BJ (cell line): Measurements from ENCODE around the gene FOXS1. TPM values are rescaled to one million over a fixed set of nuclear protein-coding genes. Genes with fewer than 3 reads are reported as not detected.

Source experiments
- CTCF ChIA-PET: fragments of 350-600 bp; formaldehyde crosslinking; extraction: SDS; loops from one replicate; lab custom pipeline; 2021; ENCODE audit warnings: antibody characterized with exemption, inconsistent platforms; lab: Yijun Ruan, JAX
- POLR2A ChIA-PET: fragments of 300-600 bp; sonication (Branson Sonifier 250); formaldehyde crosslinking; extraction: SDS; loops from one replicate; lab custom pipeline; 2021; ENCODE audit warnings: antibody characterized with exemption; lab: Charles Lee
- DNase-seq: peaks from one replicate; pipeline ENCODE4 v3.0.0-alpha.2; 2011; ENCODE audit warnings: low read depth
- H3K27me3 ChIP-seq: 2 replicates; pipeline ENCODE4 v1.6.0; 2011; ENCODE audit warnings: low read length; ENCODE audit not compliant: control insufficient read depth, insufficient read depth
- H3K36me3 ChIP-seq: 2 replicates; pipeline ENCODE4 v1.5.1; 2011; ENCODE audit warnings: low read length; ENCODE audit not compliant: control insufficient read depth, insufficient read depth
- H3K4me3 ChIP-seq: 2 replicates; pipeline ENCODE4 v1.5.1; 2011; ENCODE audit warnings: low read depth, mild to moderate bottlenecking, control low read depth, low read length
- CTCF ChIP-seq: IDR thresholded peaks from 2 replicates; pipeline ENCODE4 v1.5.1; 2011; ENCODE audit warnings: low read depth, mild to moderate bottlenecking, control low read depth, inconsistent platforms, low read length, moderate library complexity; ENCODE audit not compliant: insufficient read depth
- polyA plus RNA-seq: library from polyadenylated mRNA; depleted of rRNA; stranded (reverse); fragments of >200 nt; gene quantifications from 2 replicates; pipeline ENCODE4 v1.2.3, GENCODE V29; 2011

The FOXS1 gene
- polyA plus RNA-seq, 1 experiment, result 0.05 TPM

- Histone ChIP-seq H3K36me3 (no peaks in the 10 kb centered on the region), H3K27me3 (peaks cover 34% of the 10 kb centered on the region), H3K4me3 (no peak overlapping the region)
- TF ChIP-seq CTCF, result no peak
- no peak for DNase-seq
- POLR2A ChIA-PET, result no interaction called here
- CTCF ChIA-PET, result interaction anchor here (0.5 to 13.3 kb wide), 18 partner anchors 11 to 801 kb away, joined by 3 to 180 read pairs (median 6); partner anchors contain the start of gene PDRG1
Measured at GRCh38 chr20:31851240-31851955, 6.0 kb upstream of the FOXS1 start.

- DNase-seq, result no peak
- ChIA-PET POLR2A (no interaction called here), CTCF (interaction anchor here (0.9 to 13.3 kb wide), 8 partner anchors 12 to 260 kb away, joined by 3 to 180 read pairs (median 18); partner anchors contain the start of gene TM9SF4)
- H3K4me3 ChIP-seq, result no peak overlapping the region
- TF ChIP-seq CTCF, result no peak
- no peaks in the 10 kb centered on the region for H3K36me3 ChIP-seq
- H3K27me3 ChIP-seq, result peaks cover 23% of the 10 kb centered on the region
Measured at GRCh38 chr20:31849306-31849930, 4.0 kb upstream of the FOXS1 start.

GRCh38 chr20:31848088-31848999 lies 2.9 kb upstream of the FOXS1 start:
- TF ChIP-seq CTCF, result no peak
- no peak for DNase-seq
- CTCF ChIA-PET, result interaction anchor here (0.6 to 13.3 kb wide), 7 partner anchors 8 to 243 kb away, joined by 3 to 180 read pairs (median 18); partner anchors contain the start of gene MYLK2
- POLR2A ChIA-PET, result no interaction called here
- no peak overlapping the region for H3K4me3 ChIP-seq
- H3K36me3 ChIP-seq, result no peaks in the 10 kb centered on the region
- peaks cover 20% of the 10 kb centered on the region for H3K27me3 ChIP-seq

- DNase-seq, result no peak
- H3K27me3 ChIP-seq, result peaks cover 20% of the 10 kb centered on the region
- TF ChIP-seq CTCF, result no peak
- no peaks in the 10 kb centered on the region for H3K36me3 ChIP-seq
- H3K4me3 ChIP-seq, result no peak overlapping the region
- POLR2A ChIA-PET, result no interaction called here
- CTCF ChIA-PET, result interaction anchor here (0.6 to 13.3 kb wide), 31 partner anchors 8 to 809 kb away, joined by 3 to 180 read pairs (median 5); partner anchors contain the start of genes MYLK2 and PDRG1
Measured at GRCh38 chr20:31846793-31847138, 1.4 kb upstream of the FOXS1 start.
